DMS53 treated with DMSO at 0.1 percent for 48 hours (cell line): Measurements from ENCODE around the gene RAE1.

Source experiments
- DNase-seq: peaks from one replicate; lab custom pipeline; 2025; ENCODE audit not compliant: unreplicated experiment; lab: John Stamatoyannopoulos, UW

The RAE1 gene

GRCh38 chr20:57351042-57351783 lies at the start of gene RAE1:
Gene RAE1 (plus strand): TSS chr20:57351255. CDS start chr20:57354039, 2,784 bp downstream.
- DNase-seq, result peak; percentile 85

DNA sequence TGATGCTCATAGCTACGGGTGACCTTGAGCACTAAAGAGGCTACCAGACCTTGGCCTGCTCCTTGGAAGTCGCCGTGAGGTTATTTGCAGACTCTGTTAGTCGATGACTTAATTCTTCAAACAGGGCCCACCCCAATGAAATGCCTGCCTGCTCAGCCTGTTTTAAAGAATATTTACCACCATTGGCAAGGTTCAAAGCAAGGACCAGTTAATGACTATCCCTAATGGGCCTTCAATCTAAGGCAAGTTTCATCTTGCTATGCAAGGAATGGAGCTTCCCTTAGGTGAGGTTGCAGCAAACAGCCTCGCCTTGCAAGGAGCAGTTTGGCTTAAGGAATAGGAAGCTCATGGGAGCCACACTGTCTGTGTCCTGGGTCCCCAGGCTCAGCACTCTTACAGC lies 44.3 kb upstream of the RAE1 start:
- DNase-seq, result no peak

- DNase-seq, result no peak
Observed at GRCh38 chr20:57308451-57309271, 42.4 kb upstream of the RAE1 start.

GRCh38 chr20:57309544-57310115 lies 41.4 kb upstream of the RAE1 start:
- DNase-seq, result no peak

GRCh38 chr20:57310821-57311514 lies 40.1 kb upstream of the RAE1 start:
- no peak for DNase-seq

DNA sequence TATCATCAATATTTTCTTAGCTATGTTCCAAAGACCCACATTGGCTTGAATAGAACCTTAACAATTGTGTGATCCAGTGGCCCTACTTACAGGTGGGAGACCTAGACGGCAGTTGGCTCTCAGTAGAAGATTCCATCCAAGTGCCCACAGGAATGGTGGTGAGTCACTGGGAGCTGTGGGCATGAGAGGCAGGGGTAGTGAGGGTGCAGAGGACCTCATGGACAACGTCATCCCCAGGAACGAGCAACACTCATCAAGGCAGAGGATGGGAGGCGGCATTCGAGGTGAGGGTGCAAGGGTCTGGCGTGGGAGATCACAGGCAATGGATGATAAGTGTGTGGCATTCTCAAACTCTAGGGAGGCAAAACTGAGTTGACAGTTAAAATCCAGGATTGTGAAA lies 38.9 kb upstream of the RAE1 start:
- no peak for DNase-seq

GRCh38 chr20:57313230-57313629 lies 37.8 kb upstream of the RAE1 start:
- DNase-seq, result no peak

DNA sequence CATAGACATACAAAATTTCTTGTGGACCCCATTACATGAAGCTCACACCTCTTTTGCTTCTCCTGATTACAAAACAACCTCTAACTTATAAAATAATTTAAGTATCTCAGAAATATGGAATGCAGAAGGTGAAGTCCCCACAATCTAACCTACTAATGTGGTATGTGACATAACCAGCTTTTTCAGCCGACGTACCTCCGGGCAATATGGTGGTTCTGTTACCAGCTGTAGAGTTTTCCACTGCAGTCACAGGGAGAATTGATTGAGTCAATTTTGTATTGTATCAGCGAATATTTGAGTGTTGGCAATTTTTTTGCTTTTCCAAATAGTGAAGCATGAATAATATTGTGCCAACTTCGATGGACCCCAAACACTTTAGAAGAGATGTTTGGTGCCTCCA lies 37.1 kb upstream of the RAE1 start:
- no peak for DNase-seq

- DNase-seq, result no peak
Observed at GRCh38 chr20:57315083-57315975, 35.7 kb upstream of the RAE1 start.

DNA sequence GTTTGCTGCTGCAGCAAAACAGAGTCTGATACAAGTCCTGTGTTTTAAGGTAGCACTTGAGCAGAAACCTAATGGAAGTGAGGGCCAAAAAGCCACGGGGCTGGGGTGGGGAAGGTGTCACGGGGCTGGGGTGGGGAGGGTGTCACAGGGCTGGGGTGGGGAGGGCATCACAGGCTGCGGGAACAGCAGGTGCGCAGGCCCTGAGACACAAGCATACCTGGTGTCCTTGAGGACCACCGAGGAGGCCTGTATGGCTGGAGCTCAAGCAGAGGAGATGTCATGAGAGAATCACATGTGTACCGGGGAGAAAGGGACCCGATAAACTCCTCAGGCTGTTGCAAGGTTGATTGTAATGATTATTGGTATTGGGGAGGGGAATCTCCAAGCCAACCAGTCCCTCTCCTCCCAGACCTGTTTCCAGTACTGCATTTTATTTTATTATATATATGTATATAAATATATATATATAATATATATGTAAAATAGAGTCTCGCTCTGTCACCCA lies 35.0 kb upstream of the RAE1 start:
- no peak for DNase-seq

DNA sequence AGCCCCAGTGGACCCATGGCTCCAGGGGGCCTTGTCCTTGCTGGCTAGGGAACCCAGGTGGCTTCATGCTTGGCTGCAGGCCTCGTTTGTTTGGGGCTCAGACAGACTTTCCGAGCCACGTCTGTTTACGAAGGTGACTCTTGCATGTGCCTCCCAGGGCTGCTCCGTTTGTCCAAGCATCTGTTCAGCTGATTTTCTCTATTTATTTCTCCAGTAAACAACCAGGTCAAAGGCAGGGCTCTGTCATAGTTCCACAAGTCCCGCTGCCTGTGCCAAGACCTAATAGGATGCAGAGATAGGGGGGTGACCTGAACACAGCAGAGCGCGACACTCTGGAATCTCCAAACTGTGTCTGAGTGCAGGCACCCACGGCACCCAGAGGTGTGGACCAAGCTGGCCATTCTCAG lies 34.3 kb upstream of the RAE1 start:
- DNase-seq, result no peak

- no peak for DNase-seq
Observed at GRCh38 chr20:57317316-57317788, 33.7 kb upstream of the RAE1 start.

- no peak for DNase-seq
Observed at GRCh38 chr20:57317789-57318371, 33.2 kb upstream of the RAE1 start.

- no peak for DNase-seq
Observed at GRCh38 chr20:57319584-57319983, 31.5 kb upstream of the RAE1 start.

GRCh38 chr20:57320358-57320757 lies 30.7 kb upstream of the RAE1 start:
- no peak for DNase-seq

- DNase-seq, result no peak
Observed at GRCh38 chr20:57321142-57321541, 29.9 kb upstream of the RAE1 start.

- DNase-seq, result no peak
Observed at GRCh38 chr20:57322476-57322875, 28.6 kb upstream of the RAE1 start.

DNA sequence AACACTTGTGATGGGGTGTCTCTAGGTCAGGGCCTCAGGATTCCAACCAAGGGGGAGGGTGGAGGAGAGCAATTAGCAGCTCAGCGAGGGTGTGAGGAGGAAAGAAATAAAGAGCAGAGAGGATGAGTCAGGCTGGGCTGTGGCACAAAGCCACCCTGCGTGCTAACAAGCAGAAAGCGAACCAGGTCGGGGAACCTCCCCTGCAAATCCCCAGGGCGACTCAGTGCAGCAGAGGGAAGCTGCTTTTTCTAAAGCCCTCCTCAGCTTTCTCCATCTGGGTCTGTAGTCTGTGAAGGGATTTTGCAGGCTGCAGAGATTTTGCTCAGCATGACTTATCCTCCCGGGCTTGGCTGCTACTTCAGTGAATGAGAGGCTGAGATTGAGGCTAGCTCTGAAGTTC lies 28.0 kb upstream of the RAE1 start:
- DNase-seq, result no peak

DNA sequence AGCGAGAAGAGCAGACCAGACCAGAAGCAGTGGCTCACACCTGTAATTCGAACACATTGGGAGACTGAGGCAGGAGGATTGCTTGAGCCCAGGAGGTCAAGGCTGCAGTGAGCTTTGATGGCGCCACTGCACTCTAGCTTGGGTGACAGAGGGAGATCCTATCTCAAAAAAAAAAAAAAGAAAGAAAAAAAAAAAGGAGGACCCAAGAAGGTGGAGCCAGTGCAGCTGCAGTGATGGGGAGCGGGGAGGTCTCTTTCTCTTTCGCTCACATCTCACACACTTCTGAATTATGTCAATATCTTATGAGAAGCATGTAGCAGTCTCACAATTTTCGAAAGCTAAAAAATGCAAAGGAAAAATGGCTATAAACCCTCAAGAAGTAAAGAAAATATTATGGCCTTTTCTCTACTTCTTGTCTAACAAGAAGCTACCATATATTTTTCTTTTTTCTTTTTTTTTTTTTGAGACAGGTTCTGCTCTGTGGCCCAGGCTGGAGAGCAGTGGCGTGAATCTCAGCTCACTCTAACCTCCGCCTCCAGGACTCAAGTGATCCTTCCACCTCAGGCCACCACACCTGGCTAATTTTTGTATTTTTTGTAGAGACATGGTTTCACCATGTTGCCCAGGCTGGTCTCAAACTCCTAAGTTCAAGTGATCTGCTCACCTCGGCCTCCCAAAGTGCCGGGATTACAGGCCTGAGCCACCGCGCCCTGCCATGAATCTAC lies 25.3 kb upstream of the RAE1 start:
- no peak for DNase-seq
